Esophagus muscularis mucosa (tissue), 4 donors: ENCODE results near the gene SPATA18.

ENCODE experiments used
- EP300 ChIP-seq: sonication (generic); formaldehyde crosslinking; IDR thresholded peaks from one replicate; pipeline ENCODE4 v1.6.1; 2017; ENCODE audit warnings: antibody characterized with exemption
- POLR2A ChIP-seq: fragments of 450-650 bp; IDR thresholded peaks from one replicate; pipeline ENCODE4 v1.6.1; 2017; ENCODE audit warnings: antibody characterized with exemption, moderate library complexity, mild to moderate bottlenecking, low read depth
- POLR2AphosphoS5 ChIP-seq, 2 donors: sonication (generic); formaldehyde crosslinking; IDR thresholded peaks; one replicate each; pipeline ENCODE4 v1.6.1; 2017; ENCODE audit warnings: antibody characterized with exemption in 2 of 2
- TF ChIP-seq, protein P1 (sequence below), 3 experiments: fragments of 200-600 bp in 2 of 3; fragments of 450-650 bp in 1 of 3; sonication (generic) in 2 of 3; IDR thresholded peaks; one replicate each; pipeline ENCODE4 v1.5.1; 2017 to 2019; ENCODE audit warnings: antibody characterized with exemption in 3 of 3, mild to moderate bottlenecking in 2 of 3, moderate library complexity in 1 of 3

DNA sequence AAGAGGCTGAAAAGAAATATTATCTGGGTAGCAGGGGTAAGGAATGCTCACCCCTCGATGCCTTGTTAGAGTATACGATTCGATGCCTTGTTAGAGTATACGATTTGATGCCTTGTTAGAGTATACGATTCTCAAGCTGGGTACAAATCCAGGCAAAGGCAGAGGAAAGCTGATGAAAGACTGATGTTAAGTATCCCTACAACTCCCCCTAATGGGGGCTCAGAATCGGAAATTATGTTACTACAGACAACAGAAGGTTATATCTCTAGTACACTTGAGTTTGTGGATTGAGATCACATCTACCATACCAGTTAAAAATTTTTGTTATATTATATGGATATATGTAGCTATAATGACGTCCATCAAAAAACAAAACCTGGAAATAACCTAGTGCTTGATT lies 35.7 kb upstream of the SPATA18 start:
- TF ChIP-seq POLR2A: no peak
- TF ChIP-seq, protein P1, sequence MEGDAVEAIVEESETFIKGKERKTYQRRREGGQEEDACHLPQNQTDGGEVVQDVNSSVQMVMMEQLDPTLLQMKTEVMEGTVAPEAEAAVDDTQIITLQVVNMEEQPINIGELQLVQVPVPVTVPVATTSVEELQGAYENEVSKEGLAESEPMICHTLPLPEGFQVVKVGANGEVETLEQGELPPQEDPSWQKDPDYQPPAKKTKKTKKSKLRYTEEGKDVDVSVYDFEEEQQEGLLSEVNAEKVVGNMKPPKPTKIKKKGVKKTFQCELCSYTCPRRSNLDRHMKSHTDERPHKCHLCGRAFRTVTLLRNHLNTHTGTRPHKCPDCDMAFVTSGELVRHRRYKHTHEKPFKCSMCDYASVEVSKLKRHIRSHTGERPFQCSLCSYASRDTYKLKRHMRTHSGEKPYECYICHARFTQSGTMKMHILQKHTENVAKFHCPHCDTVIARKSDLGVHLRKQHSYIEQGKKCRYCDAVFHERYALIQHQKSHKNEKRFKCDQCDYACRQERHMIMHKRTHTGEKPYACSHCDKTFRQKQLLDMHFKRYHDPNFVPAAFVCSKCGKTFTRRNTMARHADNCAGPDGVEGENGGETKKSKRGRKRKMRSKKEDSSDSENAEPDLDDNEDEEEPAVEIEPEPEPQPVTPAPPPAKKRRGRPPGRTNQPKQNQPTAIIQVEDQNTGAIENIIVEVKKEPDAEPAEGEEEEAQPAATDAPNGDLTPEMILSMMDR (IDR thresholded peaks at IDR 0.05): no peak
- no peak for TF ChIP-seq EP300
- TF ChIP-seq POLR2AphosphoS5 (IDR thresholded peaks at IDR 0.05): no peak
